Measurements from ENCODE around the gene CDK17.

DNA sequence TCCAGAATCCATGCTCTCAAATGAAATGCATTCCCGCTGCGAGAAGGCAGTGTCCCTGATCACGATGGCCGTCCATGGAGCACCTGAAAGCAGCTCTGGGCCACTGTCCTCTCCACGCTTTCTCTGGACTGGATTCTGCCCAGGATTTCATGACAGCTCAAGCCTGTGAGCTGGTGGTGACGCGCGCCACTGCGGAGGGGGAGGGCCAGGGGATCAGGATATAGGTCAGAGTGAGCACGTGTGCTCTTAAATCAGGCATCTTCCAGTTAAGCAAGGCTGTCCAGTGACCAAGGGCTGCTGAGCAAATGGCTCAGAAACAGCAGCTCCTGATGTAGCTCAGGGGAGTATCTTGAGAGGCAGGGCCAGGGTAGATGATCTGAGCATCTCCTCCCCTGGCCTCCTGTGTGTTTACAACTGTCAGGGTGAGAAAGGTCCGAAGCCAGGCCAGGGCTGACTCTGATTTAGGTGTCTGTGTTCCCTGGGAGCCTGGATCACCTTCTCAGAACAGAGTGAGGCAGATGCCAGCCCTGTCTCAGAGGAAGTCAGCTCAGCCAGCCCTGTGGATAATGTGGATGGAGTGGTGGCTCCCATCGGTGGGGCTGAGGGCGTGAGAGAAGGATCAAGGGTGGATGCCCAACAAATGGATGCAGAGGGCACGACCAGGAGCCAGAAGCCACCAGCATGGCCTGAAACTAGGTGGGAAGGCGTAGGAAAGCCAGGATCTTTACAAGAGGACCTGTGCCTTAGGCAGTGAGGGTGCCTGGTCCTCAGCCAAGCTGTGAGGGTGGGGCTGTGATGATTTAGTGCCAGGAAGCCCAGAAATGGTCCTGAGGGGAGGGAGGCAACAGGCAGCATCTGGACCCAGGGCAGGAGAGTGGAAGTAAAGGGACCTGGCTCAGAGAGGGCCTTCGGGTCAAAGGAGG, 150.8 kb downstream of the CDK17 start:
- TF ChIP-seq, protein P1, sequence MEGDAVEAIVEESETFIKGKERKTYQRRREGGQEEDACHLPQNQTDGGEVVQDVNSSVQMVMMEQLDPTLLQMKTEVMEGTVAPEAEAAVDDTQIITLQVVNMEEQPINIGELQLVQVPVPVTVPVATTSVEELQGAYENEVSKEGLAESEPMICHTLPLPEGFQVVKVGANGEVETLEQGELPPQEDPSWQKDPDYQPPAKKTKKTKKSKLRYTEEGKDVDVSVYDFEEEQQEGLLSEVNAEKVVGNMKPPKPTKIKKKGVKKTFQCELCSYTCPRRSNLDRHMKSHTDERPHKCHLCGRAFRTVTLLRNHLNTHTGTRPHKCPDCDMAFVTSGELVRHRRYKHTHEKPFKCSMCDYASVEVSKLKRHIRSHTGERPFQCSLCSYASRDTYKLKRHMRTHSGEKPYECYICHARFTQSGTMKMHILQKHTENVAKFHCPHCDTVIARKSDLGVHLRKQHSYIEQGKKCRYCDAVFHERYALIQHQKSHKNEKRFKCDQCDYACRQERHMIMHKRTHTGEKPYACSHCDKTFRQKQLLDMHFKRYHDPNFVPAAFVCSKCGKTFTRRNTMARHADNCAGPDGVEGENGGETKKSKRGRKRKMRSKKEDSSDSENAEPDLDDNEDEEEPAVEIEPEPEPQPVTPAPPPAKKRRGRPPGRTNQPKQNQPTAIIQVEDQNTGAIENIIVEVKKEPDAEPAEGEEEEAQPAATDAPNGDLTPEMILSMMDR (IDR thresholded peaks at IDR 0.05): no peak
- no peak for TF ChIP-seq POLR2AphosphoS5 (IDR thresholded peaks at IDR 0.05)
